ENCODE data around the gene C1orf21.

Gene C1orf21

DNA sequence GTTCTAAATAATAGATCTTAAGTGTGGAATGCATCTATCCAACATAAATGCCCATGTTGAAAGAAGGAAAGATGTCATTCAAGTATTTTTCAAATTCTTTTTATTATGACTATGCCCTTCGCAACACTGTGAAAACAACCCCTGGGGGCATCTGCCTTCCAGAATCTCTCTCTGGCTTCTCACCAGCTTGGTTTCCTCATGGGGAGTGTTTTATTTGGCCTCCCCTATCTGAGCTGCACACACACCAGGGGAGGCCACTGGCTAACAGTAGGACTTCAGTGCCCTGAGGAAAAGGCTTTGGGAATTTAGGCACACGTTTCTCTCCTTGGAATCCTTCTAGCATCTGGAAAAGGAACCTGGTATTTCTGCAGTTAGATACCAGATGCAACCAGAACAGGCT, 237.2 kb downstream of the C1orf21 start:
- no peak overlapping the region for H3K4me3 ChIP-seq (ENCODE audit: low read depth, low read length, poor library complexity, severe bottlenecking)
- no peaks in the 10 kb centered on the region for H3F3A ChIP-seq (ENCODE audit: insufficient read depth, low read length)
- H3K36me3 ChIP-seq (ENCODE audit: insufficient read depth, low read length): no peaks in the 10 kb centered on the region
- no peak overlapping the region for H3K9ac ChIP-seq (ENCODE audit: low read length)
- no peak overlapping the region for H2AFZ ChIP-seq (ENCODE audit: low read length)
- no peak overlapping the region for H3K27ac ChIP-seq (ENCODE audit: low read depth, low read length, poor library complexity, severe bottlenecking)
- H3K4me1 ChIP-seq (ENCODE audit: insufficient read depth, low read length, severe bottlenecking): no peaks in the 10 kb centered on the region
- H3K27me3 ChIP-seq (ENCODE audit: insufficient read depth, low read length): no peaks in the 10 kb centered on the region
- no peaks in the 10 kb centered on the region for H3K9me2 ChIP-seq (ENCODE audit: low read depth, low read length)
- no peaks in the 10 kb centered on the region for H3K79me2 ChIP-seq (ENCODE audit: insufficient read depth, low read length)
- no peaks in the 10 kb centered on the region for H4K20me1 ChIP-seq (ENCODE audit: insufficient read depth, low read length)
- no peaks in the 10 kb centered on the region for H3K9me3 ChIP-seq (ENCODE audit: low read length)
- H3K4me2 ChIP-seq (ENCODE audit: low read length): no peak overlapping the region
- TF ChIP-seq EZH2 (IDR thresholded peaks at IDR 0.05; ENCODE audit: borderline replicate concordance, low read length): no peak
- TF ChIP-seq CTCF (IDR thresholded peaks at IDR 0.05; ENCODE audit: low read length): no peak

DNA sequence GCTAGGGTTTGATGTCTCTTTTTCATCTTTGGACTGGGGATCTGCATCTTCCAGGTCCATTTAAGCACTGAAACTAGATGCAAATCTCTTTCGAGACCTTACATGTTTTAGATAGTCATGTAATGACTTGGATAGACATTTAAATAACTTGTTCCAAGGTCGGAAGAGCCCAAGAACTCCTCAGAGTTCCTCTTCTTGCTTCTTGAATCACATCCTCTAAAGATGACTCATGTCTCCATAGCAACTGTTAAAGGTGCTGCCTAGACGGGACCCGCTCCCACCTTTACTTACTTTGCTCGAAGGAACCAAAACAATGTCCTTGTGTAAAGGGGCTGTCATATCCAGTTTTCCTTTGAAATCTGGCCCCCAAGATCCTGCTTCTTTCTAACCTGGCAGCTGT, 237.8 kb downstream of the C1orf21 start:
- Histone ChIP-seq H3K9ac (ENCODE audit: low read length) (no peak overlapping the region), H3K9me2 (ENCODE audit: low read depth, low read length) (no peaks in the 10 kb centered on the region), H3K9me3 (ENCODE audit: low read length) (no peaks in the 10 kb centered on the region), H3K27ac (ENCODE audit: low read depth, low read length, poor library complexity, severe bottlenecking) (no peak overlapping the region), H2AFZ (ENCODE audit: low read length) (no peak overlapping the region), H3F3A (ENCODE audit: insufficient read depth, low read length) (no peaks in the 10 kb centered on the region), H3K27me3 (ENCODE audit: insufficient read depth, low read length) (no peaks in the 10 kb centered on the region), H3K79me2 (ENCODE audit: insufficient read depth, low read length) (no peaks in the 10 kb centered on the region), H3K4me1 (ENCODE audit: insufficient read depth, low read length, severe bottlenecking) (no peaks in the 10 kb centered on the region), H3K36me3 (ENCODE audit: insufficient read depth, low read length) (no peaks in the 10 kb centered on the region), H4K20me1 (ENCODE audit: insufficient read depth, low read length) (no peaks in the 10 kb centered on the region), H3K4me3 (ENCODE audit: low read depth, low read length, poor library complexity, severe bottlenecking) (no peak overlapping the region), H3K4me2 (ENCODE audit: low read length) (no peak overlapping the region)
- TF ChIP-seq CTCF (IDR thresholded peaks at IDR 0.05; ENCODE audit: low read length): no peak

GRCh38 chr1:184625271-184625670, 238.4 kb downstream of the C1orf21 start:
- no peaks in the 10 kb centered on the region for H3K27me3 ChIP-seq (ENCODE audit: insufficient read depth, low read length)
- H4K20me1 ChIP-seq (ENCODE audit: insufficient read depth, low read length): no peaks in the 10 kb centered on the region
- no peaks in the 10 kb centered on the region for H3K9me2 ChIP-seq (ENCODE audit: low read depth, low read length)
- H3K27ac ChIP-seq (ENCODE audit: low read depth, low read length, poor library complexity, severe bottlenecking): no peak overlapping the region
- H3K4me2 ChIP-seq (ENCODE audit: low read length): no peak overlapping the region
- no peak overlapping the region for H3K9ac ChIP-seq (ENCODE audit: low read length)
- no peak overlapping the region for H2AFZ ChIP-seq (ENCODE audit: low read length)
- H3F3A ChIP-seq (ENCODE audit: insufficient read depth, low read length): no peaks in the 10 kb centered on the region
- no peak overlapping the region for H3K4me3 ChIP-seq (ENCODE audit: low read depth, low read length, poor library complexity, severe bottlenecking)
- no peaks in the 10 kb centered on the region for H3K9me3 ChIP-seq (ENCODE audit: low read length)
- no peaks in the 10 kb centered on the region for H3K79me2 ChIP-seq (ENCODE audit: insufficient read depth, low read length)
- no peak for TF ChIP-seq CTCF (IDR thresholded peaks at IDR 0.05; ENCODE audit: low read length)
- TF ChIP-seq EZH2 (IDR thresholded peaks at IDR 0.05; ENCODE audit: borderline replicate concordance, low read length): no peak
- H3K4me1 ChIP-seq (ENCODE audit: insufficient read depth, low read length, severe bottlenecking): no peaks in the 10 kb centered on the region
- no peaks in the 10 kb centered on the region for H3K36me3 ChIP-seq (ENCODE audit: insufficient read depth, low read length)
